GM19025 (cell line): ENCODE data around the gene AP4M1.

Source experiments
- ATAC-seq: cut with Tn5 transposase; IDR thresholded peaks from one replicate; pipeline ENCODE4 v1.9.1; 2021; ENCODE audit warnings: mild to moderate bottlenecking, low read depth, moderate library complexity; ENCODE audit not compliant: unreplicated experiment

The AP4M1 gene

DNA sequence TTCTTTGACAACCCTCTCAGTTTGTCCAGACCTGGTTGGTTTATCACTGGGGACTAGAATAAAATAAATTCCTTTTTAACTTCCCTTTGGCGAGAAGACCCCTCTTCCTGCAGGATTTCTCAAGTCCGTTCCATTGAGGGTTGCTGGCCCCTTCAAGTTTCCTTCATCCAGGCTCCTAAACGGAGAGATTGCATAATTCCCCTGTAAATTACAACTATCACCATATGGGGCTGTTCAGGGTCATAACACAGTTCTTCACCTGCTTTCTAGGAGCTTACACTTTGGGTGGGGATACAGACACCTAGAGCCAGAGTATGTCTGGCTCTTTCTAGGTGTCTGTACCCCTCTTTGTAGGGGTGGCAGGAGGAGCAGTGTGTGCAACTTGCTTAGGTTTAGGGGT lies 15.9 kb upstream of the AP4M1 start:
- no peak for ATAC-seq

DNA sequence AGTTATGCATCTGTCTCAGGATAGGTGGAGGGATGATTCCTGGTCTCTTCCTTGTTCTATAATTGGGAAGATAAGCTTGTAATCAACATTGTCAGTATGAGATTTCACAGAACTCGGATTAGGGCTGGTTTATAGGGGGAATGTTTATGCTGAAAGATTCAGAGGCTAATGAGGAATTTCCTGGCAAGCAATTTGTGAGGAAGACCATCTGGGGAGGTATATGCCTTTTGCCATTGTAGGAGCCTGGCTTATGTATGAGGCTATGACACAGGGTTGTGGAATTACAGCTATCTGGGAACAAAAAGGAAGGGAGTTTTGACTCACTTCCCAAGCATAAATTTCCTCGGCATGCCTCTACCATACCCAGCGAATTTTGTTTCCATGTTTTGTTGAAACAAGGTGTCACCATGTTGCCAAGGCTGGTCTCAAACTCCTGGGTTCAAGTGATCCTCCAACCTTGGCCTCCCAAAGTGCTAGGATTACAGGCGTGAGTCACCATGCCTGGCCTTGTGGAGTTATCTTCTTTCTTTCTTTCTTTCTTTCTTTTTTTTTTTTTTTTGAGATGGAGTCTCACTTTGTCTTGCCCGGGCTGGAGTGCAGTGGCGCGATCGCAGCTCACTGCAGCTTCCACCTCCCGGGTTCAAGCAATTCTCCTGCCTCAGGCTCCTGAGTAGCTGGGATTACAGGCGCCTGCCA lies 14.2 kb upstream of the AP4M1 start:
- ATAC-seq: no peak

DNA sequence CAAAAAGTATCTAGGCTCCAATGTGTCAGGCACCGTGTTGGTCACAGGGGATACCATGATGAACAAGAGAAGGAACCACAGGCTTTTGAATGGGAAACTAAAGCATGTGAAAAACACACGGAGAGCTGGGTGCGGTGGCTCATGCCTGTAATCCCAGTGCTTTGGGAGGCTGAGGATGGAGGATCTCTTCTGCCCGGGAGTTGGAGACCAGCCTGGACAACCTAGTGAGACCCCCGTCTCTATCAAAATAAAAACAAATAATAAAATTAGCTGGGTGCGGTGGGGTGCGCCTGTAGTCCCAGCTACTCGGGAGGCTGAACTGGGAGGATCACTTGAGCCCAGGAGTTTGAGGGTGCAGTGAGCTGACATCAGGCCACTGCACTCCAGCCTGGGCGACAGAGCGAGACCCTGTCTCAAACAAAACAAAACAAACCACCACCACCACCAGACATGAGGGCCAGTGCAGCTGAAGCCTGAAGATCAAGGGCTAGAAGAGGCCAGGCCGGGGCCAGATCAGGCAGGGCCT lies 13.3 kb upstream of the AP4M1 start:
- ATAC-seq: no peak

DNA sequence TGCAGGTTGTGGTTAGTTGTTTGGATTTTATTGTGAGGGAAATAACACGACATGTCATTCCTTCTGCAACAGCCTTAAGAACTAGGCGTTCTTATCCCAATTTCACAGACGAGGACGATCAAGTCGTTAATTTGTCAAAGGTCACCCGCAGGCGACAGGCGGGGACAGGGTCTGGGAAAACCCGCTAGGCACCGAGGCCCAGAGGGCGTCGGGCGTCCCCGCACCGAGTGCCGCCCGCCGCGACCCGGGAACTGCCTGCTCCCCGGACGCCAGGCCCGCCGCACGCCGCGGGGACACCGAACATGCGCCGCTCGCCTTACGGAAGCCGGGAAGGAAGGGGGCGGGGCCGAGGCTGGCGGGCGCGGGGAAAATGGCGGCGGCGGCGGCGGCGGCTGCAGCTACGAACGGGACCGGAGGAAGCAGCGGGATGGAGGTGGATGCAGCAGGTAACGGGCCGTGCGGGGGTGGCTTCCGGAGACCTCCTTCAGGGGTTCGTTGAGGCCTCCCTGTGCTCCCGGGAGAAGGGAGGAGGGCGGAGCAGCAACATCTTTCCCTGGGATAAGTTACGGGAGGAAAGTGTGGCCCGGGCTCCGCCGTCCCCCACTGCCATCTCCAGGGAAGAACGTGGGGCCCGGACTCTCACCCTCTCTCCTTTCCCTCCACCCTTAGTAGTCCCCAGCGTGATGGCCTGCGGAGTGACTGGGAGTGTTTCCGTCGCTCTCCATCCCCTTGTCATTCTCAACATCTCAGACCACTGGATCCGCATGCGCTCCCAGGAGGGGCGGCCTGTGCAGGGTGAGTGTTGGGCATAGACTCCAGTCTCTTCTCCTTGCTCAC lies 12.6 kb upstream of the AP4M1 start, which contains the start of gene COPS6:
Gene COPS6 (plus strand): TSS at position 349 of the 837 bp plus-strand sequence. CDS start 22 bp downstream, at position 371.
- no peak for ATAC-seq

DNA sequence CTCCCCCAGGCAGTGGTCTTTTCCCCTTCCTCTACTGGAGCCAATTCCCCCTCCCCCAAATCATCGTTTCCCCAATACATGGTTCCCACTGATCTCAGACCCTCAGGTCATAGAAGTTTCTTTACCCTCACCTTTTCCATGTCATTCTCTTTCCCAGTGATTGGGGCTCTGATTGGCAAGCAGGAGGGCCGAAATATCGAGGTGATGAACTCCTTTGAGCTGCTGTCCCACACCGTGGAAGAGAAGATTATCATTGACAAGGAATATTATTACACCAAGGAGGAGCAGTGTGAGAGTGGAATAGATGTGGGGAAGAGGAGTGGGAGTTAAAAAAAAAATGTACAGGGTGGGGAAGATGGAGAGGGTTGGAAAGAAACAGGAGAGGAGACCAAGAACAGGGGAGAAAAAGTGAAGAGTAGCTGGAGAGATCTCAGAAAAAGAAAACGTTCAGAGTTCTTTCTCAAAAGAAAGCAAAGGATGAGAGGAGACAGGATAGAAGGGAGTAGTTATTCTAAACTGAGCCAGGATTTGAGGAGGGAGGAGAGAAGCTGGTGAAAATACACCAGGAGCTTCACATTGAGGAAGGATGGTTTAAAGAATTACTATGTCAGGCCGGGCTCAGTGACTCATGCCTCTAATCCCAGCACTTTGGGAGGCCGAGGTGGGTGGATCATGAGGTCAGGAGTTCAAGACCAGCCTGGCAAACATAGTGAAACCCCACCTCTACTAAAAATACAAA lies 11.8 kb upstream of the AP4M1 start:
- ATAC-seq: no peak

DNA sequence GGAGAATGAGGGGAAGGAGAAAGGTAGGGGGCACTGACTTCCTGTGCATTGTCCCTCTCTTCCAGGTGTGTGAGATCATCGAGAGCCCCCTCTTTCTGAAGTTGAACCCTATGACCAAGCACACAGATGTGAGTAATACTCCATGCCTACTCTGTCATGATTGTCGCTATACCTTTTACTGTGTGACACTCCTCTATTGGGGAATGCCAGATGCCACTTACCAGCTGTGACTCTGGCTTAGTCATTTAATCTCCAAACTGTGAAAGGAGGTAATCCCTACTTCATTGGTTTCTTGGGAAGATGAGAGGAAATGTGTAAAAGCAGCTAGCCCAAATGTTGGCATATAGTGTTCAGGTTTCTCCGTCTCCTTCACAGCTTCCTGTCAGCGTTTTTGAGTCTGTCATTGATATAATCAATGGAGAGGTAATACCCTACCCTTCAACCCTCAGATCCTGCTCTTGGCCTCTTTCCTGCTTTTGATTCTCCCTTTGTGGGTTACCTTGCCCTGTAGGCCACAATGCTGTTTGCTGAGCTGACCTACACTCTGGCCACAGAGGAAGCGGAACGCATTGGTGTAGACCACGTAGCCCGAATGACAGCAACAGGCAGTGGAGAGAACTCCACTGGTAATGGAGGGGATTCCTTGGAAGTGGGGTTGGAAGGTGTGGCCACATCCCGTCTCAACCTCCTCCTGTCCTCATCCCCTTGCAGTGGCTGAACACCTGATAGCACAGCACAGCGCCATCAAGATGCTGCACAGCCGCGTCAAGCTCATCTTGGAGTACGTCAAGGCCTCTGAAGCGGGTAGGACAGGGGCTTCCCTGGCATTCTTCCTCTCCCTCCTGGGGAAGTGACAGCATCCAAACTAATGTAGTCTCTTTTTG lies 10.7 kb upstream of the AP4M1 start:
- ATAC-seq: no peak

DNA sequence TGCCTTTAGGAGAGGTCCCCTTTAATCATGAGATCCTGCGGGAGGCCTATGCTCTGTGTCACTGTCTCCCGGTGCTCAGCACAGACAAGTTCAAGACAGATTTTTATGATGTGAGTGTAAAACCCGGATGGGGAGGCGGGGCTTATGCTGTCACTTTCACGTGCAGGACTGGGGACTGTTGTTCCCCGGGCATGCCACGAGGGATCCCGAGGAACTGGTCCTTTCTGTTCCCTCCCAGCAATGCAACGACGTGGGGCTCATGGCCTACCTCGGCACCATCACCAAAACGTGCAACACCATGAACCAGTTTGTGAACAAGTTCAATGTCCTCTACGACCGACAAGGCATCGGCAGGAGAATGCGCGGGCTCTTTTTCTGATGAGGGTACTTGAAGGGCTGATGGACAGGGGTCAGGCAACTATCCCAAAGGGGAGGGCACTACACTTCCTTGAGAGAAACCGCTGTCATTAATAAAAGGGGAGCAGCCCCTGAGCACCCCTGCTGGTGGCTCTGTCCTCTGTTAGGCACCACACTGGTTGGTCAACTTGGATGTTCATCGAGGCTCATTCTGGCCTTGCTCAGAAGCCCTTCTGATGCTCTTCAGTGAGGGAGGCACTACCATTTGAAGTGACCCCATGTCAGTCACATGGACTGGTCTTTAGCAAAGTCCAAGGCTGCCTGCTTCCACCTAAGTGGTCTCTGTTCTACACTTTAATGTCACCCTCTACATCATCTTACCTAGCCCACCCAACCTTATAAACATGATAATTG lies 9.8 kb upstream of the AP4M1 start:
- ATAC-seq: no peak

DNA sequence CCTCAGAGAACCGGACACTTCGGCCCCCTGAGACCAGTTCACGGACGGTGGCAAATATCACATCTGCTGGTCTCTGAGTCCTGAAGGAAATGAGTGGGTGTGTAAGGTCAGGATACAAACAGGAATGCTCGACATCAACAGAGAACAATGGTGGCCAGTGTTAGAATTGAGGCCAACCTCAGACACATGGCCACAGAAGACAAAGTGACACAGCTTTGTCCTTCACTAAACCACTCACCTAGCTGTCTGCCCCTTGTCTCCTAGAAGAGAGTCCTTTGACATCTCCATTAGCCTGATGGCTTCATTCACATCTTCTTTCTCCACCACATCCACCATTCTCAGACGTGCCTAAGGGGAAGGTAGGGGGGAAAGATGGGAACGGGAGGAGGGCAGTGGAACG lies 8.4 kb upstream of the AP4M1 start:
- ATAC-seq: no peak

DNA sequence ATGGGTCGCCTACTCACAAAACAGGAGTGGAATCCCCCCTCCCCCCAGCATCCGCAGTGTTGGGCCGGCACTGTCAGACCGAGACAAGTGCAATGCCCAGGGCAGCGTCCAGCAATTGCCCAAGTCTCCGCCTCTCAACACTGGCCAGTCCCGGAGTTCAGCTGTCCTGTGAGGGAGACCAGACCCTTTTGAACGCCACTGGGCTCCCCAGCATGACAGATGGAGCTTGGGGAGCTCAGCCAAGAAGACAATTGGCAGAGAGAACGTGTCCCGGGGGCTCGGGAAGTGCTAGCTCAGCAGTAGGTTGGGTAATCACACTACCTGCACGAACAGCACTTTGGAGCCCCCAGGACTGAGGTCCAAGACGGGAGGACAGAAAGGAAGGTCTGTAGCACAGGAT lies 7.9 kb upstream of the AP4M1 start:
- ATAC-seq: no peak

DNA sequence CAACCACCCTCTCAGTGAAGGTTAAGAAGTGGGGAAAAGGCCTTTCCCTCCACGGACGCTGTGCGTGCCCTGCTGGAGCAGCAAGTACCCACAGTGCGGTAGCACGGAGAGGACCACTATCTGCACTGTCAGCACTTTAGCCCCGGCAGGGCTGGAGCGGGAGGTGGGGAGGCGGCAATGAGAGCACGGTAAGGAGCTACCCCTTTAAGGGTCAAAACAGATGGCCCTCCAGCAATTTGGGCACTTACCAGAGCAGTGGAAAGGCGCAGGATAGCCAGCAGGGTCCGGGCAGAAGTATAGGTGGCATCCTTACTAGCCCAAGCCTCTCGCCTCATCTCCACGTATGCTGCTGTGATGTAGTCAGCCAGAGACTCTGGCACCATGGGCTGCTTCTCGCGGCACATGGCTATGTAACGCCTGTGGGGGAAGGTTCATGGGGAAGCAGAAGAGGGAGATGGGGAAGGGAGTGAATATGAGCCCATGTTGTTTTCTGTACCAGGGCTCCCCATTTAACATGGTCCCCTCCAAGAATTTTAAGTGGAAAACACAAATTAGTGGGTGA lies 7.4 kb upstream of the AP4M1 start:
- no peak for ATAC-seq

DNA sequence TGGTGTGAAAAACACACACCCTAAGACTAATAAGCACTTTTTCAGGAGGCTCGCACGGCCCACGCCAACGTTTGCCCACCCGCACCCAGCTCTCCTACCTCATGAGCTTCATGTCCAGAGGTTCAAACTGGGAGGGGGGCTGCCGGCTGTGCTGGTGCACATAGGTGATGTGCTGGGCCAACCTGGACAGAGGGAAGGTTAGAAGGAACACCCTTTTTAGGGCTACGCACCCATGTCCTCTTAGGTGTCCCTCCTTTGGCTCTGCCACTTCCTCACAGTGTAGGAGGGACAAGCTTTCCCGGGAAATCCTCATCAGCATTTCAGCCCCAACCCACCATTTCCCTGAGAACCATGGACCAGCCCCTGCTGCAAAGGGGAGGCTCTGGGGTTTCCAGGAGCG lies 6.2 kb upstream of the AP4M1 start:
- ATAC-seq: no peak

DNA sequence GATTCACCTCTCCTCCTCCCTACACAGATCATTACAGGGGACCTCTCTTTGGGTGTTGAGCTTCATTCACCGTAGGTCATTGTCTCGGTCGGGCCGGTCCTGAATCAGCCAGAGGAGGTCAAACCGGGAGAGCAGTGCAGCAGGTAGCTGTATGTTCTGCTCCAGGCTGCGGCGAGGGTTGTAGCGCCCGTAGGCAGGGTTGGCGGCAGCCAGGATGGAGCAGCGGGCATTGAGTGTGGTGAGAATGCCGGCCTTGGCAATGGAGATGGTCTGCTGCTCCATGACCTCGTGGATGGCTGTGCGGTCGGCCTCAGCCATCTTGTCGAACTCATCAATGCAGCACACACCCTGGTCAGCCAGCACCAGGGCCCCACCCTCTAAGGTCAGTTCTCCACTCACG lies 5.7 kb upstream of the AP4M1 start:
- no peak for ATAC-seq

DNA sequence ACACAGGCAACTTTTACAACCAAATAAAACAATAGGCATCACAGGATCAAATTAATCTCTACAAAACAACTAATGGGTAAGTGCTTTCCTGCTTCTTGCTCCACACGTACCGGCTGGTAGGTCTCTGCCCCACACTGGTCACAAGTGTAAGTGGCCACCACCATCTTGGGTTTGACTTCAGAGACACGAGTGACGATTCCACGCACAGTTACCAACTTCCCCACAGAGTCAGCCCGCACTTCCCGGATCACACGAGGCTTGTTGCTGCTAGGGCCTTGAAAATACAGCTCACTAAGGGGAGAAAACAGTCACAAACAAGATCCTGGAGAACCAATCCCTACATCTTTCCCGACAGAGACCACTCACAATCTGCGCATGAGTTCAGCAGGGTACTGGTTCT lies 2.5 kb upstream of the AP4M1 start:
- ATAC-seq: no peak

DNA sequence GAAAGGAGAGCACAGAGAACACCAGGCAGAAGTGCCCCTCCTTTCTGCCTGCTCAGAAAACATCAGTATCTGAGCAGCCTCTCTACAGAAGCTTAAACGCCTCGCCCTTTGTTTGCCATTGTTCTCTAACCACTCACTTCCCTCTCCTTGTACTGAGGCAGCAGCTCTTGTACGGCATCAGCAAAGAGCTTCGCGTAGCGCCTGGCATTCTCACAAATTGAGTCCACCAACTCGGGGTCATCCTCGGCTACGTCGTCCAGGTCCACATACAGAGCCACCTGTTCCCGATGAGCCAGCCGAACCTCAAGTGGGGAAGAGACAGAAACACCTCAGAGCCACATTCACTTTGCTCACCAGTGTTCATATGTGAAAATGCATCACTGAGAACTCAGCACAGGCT lies 2.0 kb upstream of the AP4M1 start:
- no peak for ATAC-seq

DNA sequence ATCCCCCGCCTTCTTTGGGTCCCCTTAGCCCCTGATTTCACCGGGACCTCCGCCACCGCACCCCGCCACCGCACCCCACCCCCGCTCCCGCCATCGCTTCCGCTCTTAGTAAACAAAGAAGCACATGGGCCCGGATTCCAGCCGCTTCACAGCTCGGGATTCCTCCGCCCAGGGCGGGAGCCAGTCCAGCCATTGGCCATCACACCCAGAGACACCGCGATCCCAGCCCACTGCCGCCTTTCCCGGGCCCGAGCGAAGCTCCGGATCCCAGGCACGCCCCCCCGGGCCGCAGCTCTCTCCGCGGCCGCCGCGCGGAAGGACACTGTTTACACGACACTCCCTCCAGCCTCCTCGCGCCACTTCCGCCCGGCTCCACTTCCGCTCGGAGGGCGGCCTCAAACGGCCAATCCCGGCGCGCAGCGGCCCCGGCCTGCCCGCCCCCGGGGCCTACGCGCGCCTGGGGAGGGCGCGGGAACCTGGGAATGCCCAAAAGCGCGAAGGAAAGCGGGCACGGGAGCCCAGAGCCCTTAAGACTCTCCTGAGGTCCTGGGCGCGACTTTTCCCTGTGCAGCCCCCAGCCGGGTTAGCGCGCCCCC lies 925 bp upstream of the AP4M1 start:
- peak; percentile 51 for ATAC-seq

DNA sequence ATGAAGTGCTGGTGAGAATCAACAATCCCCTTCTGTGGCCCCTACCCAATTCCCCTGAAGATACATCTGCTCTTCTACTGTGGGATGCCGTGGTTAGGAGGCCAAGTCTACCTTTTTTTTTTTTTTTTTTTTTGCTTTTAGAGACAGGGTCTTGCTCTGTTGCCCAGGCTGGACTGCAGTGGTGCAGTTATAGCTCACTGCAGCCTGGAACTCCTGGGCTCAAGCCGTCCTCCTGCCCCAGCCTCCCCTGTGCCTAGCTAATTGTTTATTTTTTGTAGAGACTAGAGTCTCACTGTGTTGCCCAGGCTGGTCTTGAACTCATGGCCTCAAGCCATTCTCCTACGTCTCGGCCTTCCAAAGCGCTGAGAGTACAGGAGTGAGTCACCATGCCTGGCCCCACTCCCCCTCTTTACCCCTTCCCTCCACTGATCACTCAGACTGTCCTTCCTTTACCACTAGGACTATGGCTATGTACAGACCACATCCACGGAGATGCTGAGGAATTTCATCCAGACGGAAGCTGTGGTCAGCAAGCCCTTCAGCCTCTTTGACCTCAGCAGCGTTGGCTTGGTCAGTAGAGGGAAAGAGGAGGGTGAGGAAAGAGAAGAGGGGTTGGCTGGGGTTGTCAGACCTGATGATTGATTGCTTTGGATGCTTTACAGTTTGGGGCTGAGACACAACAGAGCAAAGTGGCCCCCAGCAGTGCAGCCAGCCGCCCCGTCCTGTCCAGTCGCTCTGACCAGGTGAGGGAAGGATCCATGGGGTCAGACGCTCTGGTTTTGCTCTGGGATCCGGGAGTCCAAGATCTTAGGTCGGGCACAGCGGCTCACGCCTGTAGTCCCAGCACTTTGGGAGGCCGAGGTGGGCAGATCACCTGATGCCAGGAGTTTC lies 1.8 kb downstream of the AP4M1 start:
- no peak for ATAC-seq

DNA sequence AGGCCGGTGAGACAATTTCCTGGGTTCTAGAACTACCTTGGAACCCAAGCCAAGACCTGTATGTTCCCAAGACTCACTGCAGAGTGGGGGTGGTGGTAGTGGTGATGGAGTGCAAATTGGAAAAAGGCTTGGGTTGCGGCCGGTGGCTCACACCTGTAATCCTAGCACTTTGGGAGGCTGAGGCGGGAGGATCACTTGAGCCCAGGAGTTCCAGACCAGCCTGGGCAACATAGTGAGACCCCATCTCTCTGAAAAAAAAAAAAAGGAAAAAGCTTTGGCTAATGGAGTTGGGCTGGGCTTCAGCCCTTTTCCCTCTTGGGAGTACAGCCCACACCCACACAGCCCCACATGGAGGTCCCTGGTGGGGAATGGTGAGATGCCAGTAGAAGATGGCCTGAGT lies 4.1 kb downstream of the AP4M1 start:
- ATAC-seq: no peak

DNA sequence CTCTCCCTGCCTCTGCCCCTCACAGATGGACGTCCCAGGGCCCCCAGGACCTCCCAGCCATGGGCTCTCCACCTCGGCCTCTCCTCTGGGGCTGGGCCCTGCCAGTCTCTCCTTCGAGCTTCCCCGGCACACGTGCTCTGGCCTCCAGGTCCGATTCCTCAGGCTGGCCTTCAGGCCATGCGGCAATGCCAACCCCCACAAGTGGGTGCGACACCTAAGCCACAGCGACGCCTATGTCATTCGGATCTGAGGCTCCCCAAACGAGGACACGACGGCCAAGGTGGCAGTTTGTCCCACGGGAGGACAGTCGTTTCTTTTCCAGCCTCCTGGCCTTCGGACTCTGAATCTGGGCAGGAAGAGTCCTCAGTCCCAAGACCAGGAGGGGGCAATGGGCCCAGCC lies 5.2 kb downstream of the AP4M1 start:
- ATAC-seq: no peak
